H1 (cell line): Measurements from ENCODE around the gene MPPED2. TPM values are rescaled to one million over a fixed set of nuclear protein-coding genes. Genes with fewer than 3 reads are reported as not detected.

Source experiments
- CTCF ChIA-PET: fragments of 300-600 bp; sonication (Branson Sonifier 250); formaldehyde crosslinking; loops from one replicate; lab custom pipeline; 2021; ENCODE audit not compliant: partially characterized antibody; lab: Charles Lee
- POLR2A ChIA-PET: fragments of 300-600 bp; sonication (Branson Sonifier 250); formaldehyde crosslinking; loops from one replicate; lab custom pipeline; 2021; ENCODE audit warnings: inconsistent platforms; ENCODE audit not compliant: partially characterized antibody; lab: Charles Lee
- DNase-seq, 2 experiments: peaks; one replicate each; pipeline versions ENCODE4 v3.0.0 to v3.0.0-alpha.2; 2010 to 2022; ENCODE audit warnings: low spot score in 2 of 2, low read depth in 1 of 2, mixed read lengths in 1 of 2
- FAIRE-seq: peaks from 2 replicates; lab custom pipeline; 2011; peaks lifted over from hg19 to GRCh38; lab: Jason Lieb, UNC
- H2AFZ ChIP-seq: 2 replicates; pipeline ENCODE4 v1.8.1; 2012; ENCODE audit warnings: low read length, inconsistent platforms
- H2AK5ac ChIP-seq: 2 replicates; pipeline ENCODE4 v1.6.1; 2013; ENCODE audit warnings: low read depth, low read length
- H2BK120ac ChIP-seq: replicated peaks from 2 replicates; pipeline ENCODE3; 2013; ENCODE audit warnings: low read depth, low read length, inconsistent platforms
- H2BK12ac ChIP-seq: 2 replicates; pipeline ENCODE4 v1.6.1; 2013; ENCODE audit warnings: low read depth, low read length
- H2BK15ac ChIP-seq: 2 replicates; pipeline ENCODE4 v1.6.1; 2013; ENCODE audit warnings: low read length
- H2BK20ac ChIP-seq: 2 replicates; pipeline ENCODE4 v1.6.1; 2013; ENCODE audit warnings: low read length
- H2BK5ac ChIP-seq: 2 replicates; pipeline ENCODE4 v1.6.1; 2013; ENCODE audit warnings: low read depth, low read length
- H3K14ac ChIP-seq: 2 replicates; pipeline ENCODE4 v1.6.1; 2013; ENCODE audit warnings: inconsistent platforms; ENCODE audit not compliant: insufficient read length
- H3K18ac ChIP-seq: 2 replicates; pipeline ENCODE4 v1.6.1; 2013; ENCODE audit warnings: low read length; ENCODE audit errors: extremely low read depth
- H3K23ac ChIP-seq: 2 replicates; pipeline ENCODE4 v1.6.1; 2013; ENCODE audit warnings: inconsistent platforms; ENCODE audit not compliant: insufficient read length
- H3K23me2 ChIP-seq: 2 replicates; pipeline ENCODE4 v1.6.1; 2013; ENCODE audit warnings: low read depth, low read length
- H3K27ac ChIP-seq: 2 replicates; pipeline ENCODE4 v1.6.1; 2011; ENCODE audit warnings: low read depth, low read length, inconsistent platforms
- H3K27me3 ChIP-seq, 4 experiments: replicated peaks in 1 of 4; 1 replicate in 1 of 4; 2 replicates in 3 of 4; pipeline versions ENCODE4 v1.6.1 to v1.8.1; 2011 to 2013; ENCODE audit warnings: low read length in 3 of 4, mild to moderate bottlenecking in 3 of 4, inconsistent platforms in 2 of 4, mixed read lengths in 2 of 4, moderate library complexity in 1 of 4; ENCODE audit not compliant: control insufficient read depth in 3 of 4, insufficient read depth in 3 of 4; ENCODE audit errors: extremely low read depth in 1 of 4
- H3K36me3 ChIP-seq, 4 experiments: 2 replicates each; pipeline versions ENCODE4 v1.6.1 to v1.8.1; 2011 to 2013; ENCODE audit warnings: mild to moderate bottlenecking in 4 of 4, low read length in 3 of 4, moderate library complexity in 2 of 4, control low read depth in 1 of 4, inconsistent platforms in 1 of 4; ENCODE audit not compliant: insufficient read depth in 4 of 4, control insufficient read depth in 2 of 4
- H3K4ac ChIP-seq: replicated peaks from 2 replicates; pipeline ENCODE3; 2013; ENCODE audit warnings: low read length, low read depth, mixed read lengths, inconsistent platforms; ENCODE audit not compliant: insufficient read length
- H3K4me1 ChIP-seq, 4 experiments: replicated peaks in 1 of 4; 1 replicate in 1 of 4; 2 replicates in 3 of 4; pipeline versions ENCODE4 v1.6.1 to v1.8.1; 2011 to 2013; ENCODE audit warnings: low read length in 3 of 4, inconsistent platforms in 2 of 4, mixed read lengths in 1 of 4; ENCODE audit not compliant: insufficient read depth in 4 of 4, control insufficient read depth in 3 of 4
- H3K4me2 ChIP-seq, 2 experiments: 2 replicates each; pipeline versions ENCODE4 v1.6.1 to v1.8.1; 2011 to 2013; ENCODE audit warnings: low read depth in 2 of 2, low read length in 2 of 2, control low read depth in 1 of 2, inconsistent platforms in 1 of 2, mild to moderate bottlenecking in 1 of 2; ENCODE audit not compliant: insufficient read depth in 1 of 2
- H3K4me3 ChIP-seq, 4 experiments: fragments of 200-600, 300-600 bp in 1 of 4; sonication (generic), shearing (Covaris generic), sonication (Bioruptor Twin) in 1 of 4; 2 replicates each; pipeline versions ENCODE4 v1.5.1 to v1.8.1; 2011 to 2016; ENCODE audit warnings: low read length in 4 of 4, low read depth in 3 of 4, control low read depth in 2 of 4, inconsistent platforms in 2 of 4, mild to moderate bottlenecking in 2 of 4, mixed read lengths in 1 of 4, moderate library complexity in 1 of 4; ENCODE audit not compliant: insufficient read depth in 2 of 4; ENCODE audit errors: extremely low read depth in 1 of 4
- H3K56ac ChIP-seq: replicated peaks from 2 replicates; pipeline ENCODE3; 2013; ENCODE audit warnings: low read depth, mild to moderate bottlenecking, mixed read lengths, low read length, inconsistent platforms; ENCODE audit not compliant: insufficient read length
- H3K79me1 ChIP-seq: 2 replicates; pipeline ENCODE4 v1.6.1; 2013; ENCODE audit warnings: low read depth, low read length, control low read depth
- H3K79me2 ChIP-seq, 2 experiments: 2 replicates each; pipeline versions ENCODE4 v1.6.1 to v1.8.1; 2012 to 2013; ENCODE audit warnings: low read length in 2 of 2, mild to moderate bottlenecking in 2 of 2, inconsistent platforms in 1 of 2; ENCODE audit not compliant: insufficient read depth in 2 of 2, control insufficient read depth in 1 of 2
- H3K9ac ChIP-seq, 4 experiments: replicated peaks in 1 of 4; 1 replicate in 1 of 4; 2 replicates in 3 of 4; pipeline versions ENCODE4 v1.6.1 to v1.8.1; 2011 to 2013; ENCODE audit warnings: low read depth in 3 of 4, low read length in 3 of 4, control low read depth in 2 of 4, mild to moderate bottlenecking in 2 of 4, moderate library complexity in 2 of 4, inconsistent platforms in 1 of 4; ENCODE audit errors: extremely low read depth in 1 of 4
- H3K9me3 ChIP-seq, 2 experiments: 2 replicates each; pipeline versions ENCODE4 v1.6.1 to v1.8.1; 2012 to 2013; ENCODE audit warnings: mild to moderate bottlenecking in 2 of 2, moderate library complexity in 2 of 2, control low read depth in 1 of 2, inconsistent platforms in 1 of 2, low read depth in 1 of 2, low read length in 1 of 2, mixed read lengths in 1 of 2; ENCODE audit not compliant: insufficient read depth in 2 of 2
- H4K20me1 ChIP-seq, 2 experiments: replicated peaks in 1 of 2; 2 replicates each; pipeline versions ENCODE3 to v1.8.1; 2011 to 2013; ENCODE audit warnings: inconsistent platforms in 2 of 2, low read length in 2 of 2, mild to moderate bottlenecking in 1 of 2; ENCODE audit not compliant: insufficient read depth in 2 of 2, control insufficient read depth in 1 of 2
- H4K5ac ChIP-seq: 2 replicates; pipeline ENCODE4 v1.6.1; 2013; ENCODE audit warnings: low read length, low read depth, mixed read lengths, inconsistent platforms; ENCODE audit not compliant: insufficient read length
- H4K8ac ChIP-seq: 2 replicates; pipeline ENCODE4 v1.8.0; 2013; ENCODE audit warnings: mild to moderate bottlenecking, moderate library complexity, low read length, inconsistent platforms; ENCODE audit not compliant: insufficient read depth; ENCODE audit errors: extremely low read depth
- H4K91ac ChIP-seq: replicated peaks from 2 replicates; pipeline ENCODE3; 2013; ENCODE audit warnings: low read length, mixed read lengths, inconsistent platforms; ENCODE audit not compliant: insufficient read length
- EZH2 ChIP-seq: fragments of 200-600 bp; sonication (generic); IDR thresholded peaks from 2 replicates; pipeline ENCODE4 v1.7.1; 2012; ENCODE audit warnings: low read depth, mild to moderate bottlenecking, moderate library complexity, low read length, inconsistent platforms; ENCODE audit not compliant: severe bottlenecking
- GTF2F1 ChIP-seq: IDR thresholded peaks from 2 replicates; pipeline ENCODE4 v1.6.1; 2012; ENCODE audit warnings: low read depth, low read length, improper control_type of control experiment, borderline replicate concordance
- RFX5 ChIP-seq: IDR thresholded peaks from 2 replicates; pipeline ENCODE4 v1.6.1; 2011; ENCODE audit warnings: low read depth, low read length, improper control_type of control experiment, borderline replicate concordance
- SIX5 ChIP-seq: IDR thresholded peaks from 2 replicates; pipeline ENCODE4 v1.6.1; 2011; ENCODE audit warnings: mild to moderate bottlenecking, low read depth, low read length
- TAF1 ChIP-seq: IDR thresholded peaks from 2 replicates; pipeline ENCODE4 v1.6.1; 2011; ENCODE audit warnings: mild to moderate bottlenecking, low read depth, low read length
- TCF12 ChIP-seq: IDR thresholded peaks from 2 replicates; pipeline ENCODE4 v1.6.1; 2011; ENCODE audit warnings: low read depth, mild to moderate bottlenecking, low read length
- TEAD4 ChIP-seq: IDR thresholded peaks from 2 replicates; pipeline ENCODE4 v1.6.1; 2012; ENCODE audit warnings: low read depth, low read length, inconsistent platforms, mixed read lengths
- WGBS, 2 experiments: shearing (Covaris generic) in 1 of 2; methylation state at CpG; one replicate each; pipeline versions ENCODE4 v1.1.6 to v1.1.7; 2013 to 2015; ENCODE audit warnings: low lambda C conversion rate in 2 of 2, mixed read lengths in 2 of 2, inconsistent platforms in 1 of 2, low coverage in 1 of 2, missing lambda C conversion rate in 1 of 2; ENCODE audit not compliant: insufficient replicate concordance in 2 of 2, insufficient coverage in 1 of 2, insufficient read length in 1 of 2; ENCODE audit errors: extremely low coverage in 1 of 2, missing lambda C conversion rate in 1 of 2; 5-methylcytosine and 5-hydroxymethylcytosine counted together
- polyA plus RNA-seq, 7 experiments: library from polyadenylated mRNA; depleted of rRNA in 3 of 7; stranded (reverse) in 5 of 7; unstranded in 2 of 7; fragments of >200 nt in 5 of 7; fragments of 200-250 nt in 2 of 7; gene quantifications; 1 replicate in 5 of 7; 2 replicates in 1 of 7; 4 replicates in 1 of 7; pipeline versions ENCODE4 v1.2.1 to v1.2.3, GENCODE V29; 2011 to 2013; ENCODE audit warnings: missing spikeins in 2 of 7, mixed read lengths in 2 of 7
- total RNA-seq: library from RNA; stranded (reverse); fragmentation: NEBNext Ultra II Directional; extraction: Animal tissue kit (Norgen Biotek cat#: 25700); gene quantifications from 2 replicates; pipeline ENCODE4 v1.2.1, GENCODE V29; 2021

MPPED2 gene
- total and polyA plus RNA-seq, 2 of the 8 experiments (the other 6 are each of a cell fraction or from before 2014, with no cell fraction given), result 1.3 to 3.5 TPM

- POLR2A ChIA-PET, result no interaction called here
- H3K14ac ChIP-seq, result no peak overlapping the region
- no peaks in the 10 kb centered on the region for H3K9me3 ChIP-seq
- H2AK5ac ChIP-seq, result no peak overlapping the region
- no peak overlapping the region for H3K4ac ChIP-seq
- no peak overlapping the region for H2BK12ac ChIP-seq
- no peak overlapping the region for H2BK20ac ChIP-seq
- H2BK5ac ChIP-seq, result no peak overlapping the region
- DNase-seq (no peak), FAIRE-seq (no peak)
- H4K91ac ChIP-seq, result no peak overlapping the region
- no peak overlapping the region for H3K4me3 ChIP-seq
- no peak overlapping the region for H3K4me2 ChIP-seq
- no peaks in the 10 kb centered on the region for H3K79me2 ChIP-seq
- H2BK15ac ChIP-seq, result no peak overlapping the region
- H3K23me2 ChIP-seq, result no peaks in the 10 kb centered on the region
- H3K27me3 ChIP-seq, result no peaks in the 10 kb centered on the region
- H3K9ac ChIP-seq, result no peak overlapping the region
- WGBS, 2 experiments, result 96% methylated on average over 6 of the region's 6 CpGs; no CpG with 5 or more reads in 1 of the 2 experiments
- H3K23ac ChIP-seq, result no peak overlapping the region
- TF ChIP-seq GTF2F1, result no peak
- TF ChIP-seq TAF1, result no peak
- TF ChIP-seq SIX5, result no peak
- no peak for TF ChIP-seq EZH2
- no peak for TF ChIP-seq RFX5
- no peak for TF ChIP-seq TCF12
- no peak for TF ChIP-seq TEAD4
- no peak overlapping the region for H3K18ac ChIP-seq
- no peak overlapping the region for H3K27ac ChIP-seq
- no peak overlapping the region for H4K5ac ChIP-seq
- H2BK120ac ChIP-seq, result no peak overlapping the region
- H3K4me1 ChIP-seq, result no peaks in the 10 kb centered on the region; a peak in 1 of 7 replicates
- no peaks in the 10 kb centered on the region for H3K79me1 ChIP-seq
- H4K20me1 ChIP-seq, result no peaks in the 10 kb centered on the region
- no peak overlapping the region for H4K8ac ChIP-seq
- no peak overlapping the region for H2AFZ ChIP-seq
- CTCF ChIA-PET, result interaction anchor here (0.8 to 1.6 kb wide), 5 partner anchors 15 to 58 kb away, joined by 3 to 6 read pairs (median 3); no protein-coding TSS in a partner anchor
- H3K36me3 ChIP-seq, result no peaks in the 10 kb centered on the region
- H3K56ac ChIP-seq, result no peak overlapping the region
Measured at GRCh38 chr11:30414806-30415205, 171.3 kb downstream of the MPPED2 start.
